Activated CD4-positive, CD25-positive, alpha-beta regulatory T cell (primary cell): ENCODE results near the gene GNRHR.
"Not testable (repeated sequence)": the region's sequence is repeated elsewhere in the genome, so short reads cannot be mapped to it uniquely, and the experiment has no call there.

ENCODE experiments used
- DNase-seq, 4 experiments: peaks; one replicate each; lab custom pipeline; 2025; lab: John Stamatoyannopoulos, UW

The GNRHR gene, protein sequence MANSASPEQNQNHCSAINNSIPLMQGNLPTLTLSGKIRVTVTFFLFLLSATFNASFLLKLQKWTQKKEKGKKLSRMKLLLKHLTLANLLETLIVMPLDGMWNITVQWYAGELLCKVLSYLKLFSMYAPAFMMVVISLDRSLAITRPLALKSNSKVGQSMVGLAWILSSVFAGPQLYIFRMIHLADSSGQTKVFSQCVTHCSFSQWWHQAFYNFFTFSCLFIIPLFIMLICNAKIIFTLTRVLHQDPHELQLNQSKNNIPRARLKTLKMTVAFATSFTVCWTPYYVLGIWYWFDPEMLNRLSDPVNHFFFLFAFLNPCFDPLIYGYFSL

DNA sequence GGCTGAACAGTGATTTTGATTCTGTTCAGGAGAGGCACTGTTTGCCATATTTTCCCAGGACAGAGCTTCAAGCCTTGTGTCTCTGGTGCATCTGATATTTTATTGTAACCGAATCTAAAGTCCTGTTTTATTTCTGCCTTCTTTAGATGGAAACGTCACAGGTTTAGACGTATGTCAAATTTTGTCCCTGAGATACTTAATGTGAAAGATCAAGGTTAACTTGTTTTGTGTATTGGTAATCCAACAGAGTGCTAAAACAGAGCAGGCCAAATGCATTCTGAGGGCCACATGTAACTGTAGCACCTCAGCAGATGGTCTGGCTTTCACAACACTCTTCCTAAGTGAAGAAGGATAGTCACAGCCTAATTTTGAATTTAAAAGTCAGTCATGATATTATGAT is at the start of gene GNRHR:
GNRHR (minus strand) TSS at position 101 of the 400 bp plus-strand sequence; CDS start at position 48, 53 bp downstream.
- no peak for DNase-seq

DNA sequence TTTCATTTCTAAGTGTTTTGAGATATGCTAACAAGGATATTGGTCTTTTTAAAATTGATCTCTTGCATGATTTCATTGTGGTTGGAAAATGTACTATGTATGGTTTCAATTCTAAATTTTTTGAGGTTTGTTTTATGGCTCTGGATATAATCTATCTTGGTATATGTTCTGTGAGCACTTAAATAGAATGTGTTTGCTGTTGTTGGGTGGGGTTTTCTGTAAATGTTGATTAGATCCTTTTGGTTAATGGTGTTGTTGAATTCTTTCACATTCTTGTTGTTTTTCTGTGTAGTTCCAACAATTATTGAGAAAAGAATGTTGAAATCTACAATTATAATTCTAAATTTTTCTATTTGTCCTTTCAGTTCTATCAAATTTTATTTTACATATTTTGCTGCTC is 42.6 kb upstream of the GNRHR start:
- DNase-seq = no peak

DNA sequence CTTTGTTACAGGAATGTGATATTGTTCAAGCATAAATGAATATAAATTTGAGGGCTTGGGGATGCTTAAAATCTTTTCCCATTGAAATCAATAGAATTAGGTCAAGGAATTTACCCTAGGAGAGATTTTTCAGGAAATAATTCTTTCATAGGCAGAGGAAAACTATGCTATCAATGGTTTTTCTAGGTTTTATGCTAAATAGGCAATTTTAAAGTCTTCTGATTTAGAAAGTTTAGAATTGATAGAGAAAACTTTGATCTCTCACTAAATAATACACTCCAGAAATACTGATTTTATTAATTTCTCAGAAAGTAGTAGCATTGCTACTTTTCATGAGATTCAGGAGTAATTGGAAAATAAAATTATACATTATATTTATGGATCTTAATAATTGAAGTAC is 36.5 kb upstream of the GNRHR start:
- no peak for DNase-seq

DNA sequence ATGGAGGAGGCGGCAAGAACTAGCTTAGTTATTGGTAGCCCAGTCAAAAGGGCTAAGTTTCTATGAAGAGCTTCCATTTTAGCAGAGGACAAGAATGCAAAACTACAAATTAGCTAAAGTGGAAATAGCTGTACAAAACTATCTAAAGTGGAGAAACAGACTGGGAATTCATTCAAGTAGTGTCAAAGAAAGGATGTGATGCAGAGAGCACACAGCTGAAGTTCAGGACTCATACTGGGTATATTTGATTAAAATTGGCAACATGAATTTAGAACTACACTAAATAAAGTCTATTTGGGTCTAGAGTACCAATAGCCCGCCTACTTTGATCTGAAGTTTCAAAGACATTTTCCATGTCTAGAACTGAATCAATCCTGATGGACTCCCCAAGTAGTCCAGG is 33.1 kb upstream of the GNRHR start:
- no peak for DNase-seq

DNA sequence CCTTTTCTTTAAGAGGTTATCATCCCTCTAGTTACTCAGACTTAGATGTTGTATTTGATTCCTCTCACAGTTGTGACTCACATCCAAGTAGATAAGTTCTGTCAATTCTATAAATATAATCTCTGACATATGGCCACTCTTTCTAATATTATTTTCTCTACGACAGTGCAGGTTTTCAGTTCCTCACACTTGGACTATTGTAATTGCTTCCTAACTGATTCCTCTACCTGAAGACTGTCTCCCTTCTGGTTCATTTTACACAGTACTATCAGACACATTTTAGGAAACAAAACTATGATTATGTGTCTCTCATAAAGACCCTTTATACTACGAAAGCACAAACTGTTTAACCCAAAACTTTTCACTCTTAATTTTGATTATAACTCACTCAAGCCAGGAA is 31.3 kb upstream of the GNRHR start:
- no peak for DNase-seq

DNA sequence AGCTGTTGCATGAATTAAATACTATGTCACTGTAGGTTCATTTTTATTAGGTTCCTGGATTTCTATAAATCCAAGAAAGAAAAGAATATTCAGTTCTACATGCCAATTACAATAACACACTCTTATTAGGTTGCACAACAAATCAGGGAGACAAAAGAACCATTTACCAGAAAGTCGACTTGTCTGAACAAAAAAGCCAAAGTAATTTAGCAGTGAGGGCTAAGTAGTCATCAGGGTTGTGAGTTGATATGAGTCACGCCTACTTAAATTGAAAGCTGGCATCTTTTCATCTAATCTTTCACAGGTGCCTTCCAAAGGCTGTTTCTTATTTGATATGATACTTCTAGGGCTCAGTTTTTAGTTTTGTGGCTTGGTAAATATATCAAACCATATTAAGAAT is 25.4 kb upstream of the GNRHR start:
- no peak for DNase-seq

DNA sequence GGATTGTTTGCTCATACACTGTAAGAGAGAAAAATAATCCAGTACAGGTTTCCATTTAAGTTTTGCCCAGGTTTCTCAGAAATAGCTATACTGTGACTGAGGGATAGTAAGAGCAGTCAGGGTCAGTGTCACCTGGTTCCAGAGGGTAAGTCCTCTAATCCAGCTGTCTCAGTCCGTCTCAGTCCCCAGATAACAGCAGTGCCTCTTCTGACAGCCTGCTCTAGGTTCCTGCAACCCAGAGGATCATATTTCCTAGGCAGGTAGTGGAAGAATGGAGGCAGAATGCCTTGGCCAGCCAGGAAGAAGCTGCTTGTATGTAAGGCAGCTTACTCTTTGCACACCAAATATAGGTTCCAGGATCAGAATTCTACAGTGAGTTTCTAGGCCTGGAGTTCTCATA is 22.6 kb upstream of the GNRHR start:
- no peak for DNase-seq

DNA sequence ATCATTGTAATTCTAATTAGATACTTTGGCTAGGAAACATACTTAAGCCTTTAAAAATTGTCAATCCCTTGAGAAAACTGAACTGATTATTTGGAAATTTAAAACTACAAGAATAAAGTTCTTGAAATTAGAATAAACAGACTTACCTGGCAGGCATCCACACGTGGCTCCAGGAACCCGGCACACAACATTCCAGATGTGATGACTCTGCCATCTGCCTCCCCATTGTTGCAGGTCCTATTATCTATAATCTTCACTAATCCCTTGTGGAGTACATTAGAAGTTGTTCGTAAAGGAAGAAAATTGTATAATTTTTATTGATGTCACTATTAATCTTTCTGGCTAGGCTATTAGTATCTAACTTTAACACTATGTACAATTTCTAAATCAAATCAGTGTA is 16.2 kb upstream of the GNRHR start:
- DNase-seq = no peak

DNA sequence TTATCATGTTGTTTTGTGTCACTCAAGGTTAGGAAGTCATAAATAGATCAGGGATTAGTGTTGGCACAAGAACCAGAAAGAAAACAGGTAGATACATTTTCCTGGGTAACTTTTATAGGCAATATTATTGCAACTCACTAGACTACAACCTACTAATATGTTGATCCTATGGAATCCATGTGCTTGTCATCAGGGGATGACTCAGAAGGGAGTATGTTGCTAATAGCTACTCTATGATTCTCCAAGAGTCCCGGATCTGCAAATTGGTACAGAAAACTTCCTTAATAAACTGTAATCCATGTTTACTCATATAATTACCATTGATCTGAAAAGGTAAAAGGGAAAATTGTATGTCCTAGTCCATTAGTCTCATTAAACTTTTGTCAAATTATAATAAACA is 11.7 kb upstream of the GNRHR start:
- no peak for DNase-seq

DNA sequence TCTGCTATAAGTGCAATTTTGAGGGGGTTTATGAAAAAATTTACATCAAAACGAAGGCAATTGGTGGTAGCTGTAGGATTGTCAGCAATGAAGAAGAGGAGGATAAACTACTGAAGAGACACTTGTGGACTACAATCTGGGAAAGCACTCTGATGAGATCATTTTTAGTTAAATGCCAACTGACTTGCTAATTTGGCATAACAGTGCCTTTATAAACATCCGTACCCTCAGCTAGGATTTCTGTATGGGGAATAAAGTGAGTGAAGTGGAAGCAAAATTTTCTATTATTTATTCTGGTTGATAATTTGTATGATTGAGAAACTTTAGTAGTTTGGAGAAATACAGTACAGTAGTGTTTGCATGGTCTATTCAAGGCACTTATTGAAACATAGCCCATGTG is 11.2 kb upstream of the GNRHR start:
- no peak for DNase-seq

DNA sequence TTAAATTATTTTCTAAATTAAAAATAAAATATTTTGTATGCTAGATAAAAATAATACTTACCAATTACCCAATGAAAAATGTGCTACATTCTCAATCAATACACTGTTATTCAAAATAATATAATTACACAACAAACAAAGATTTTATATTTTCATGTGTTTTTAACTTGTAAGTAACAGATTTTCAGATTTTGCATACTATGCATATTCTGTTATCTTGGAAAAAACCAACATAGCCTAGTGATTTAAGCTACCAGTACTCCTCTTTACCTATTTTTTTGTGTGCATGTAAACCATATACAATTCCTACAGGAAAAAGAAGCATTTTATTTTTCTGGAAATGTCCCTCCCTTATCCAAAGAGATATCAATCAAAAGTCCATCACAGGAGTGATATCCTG is 10.0 kb upstream of the GNRHR start:
- no peak for DNase-seq

DNA sequence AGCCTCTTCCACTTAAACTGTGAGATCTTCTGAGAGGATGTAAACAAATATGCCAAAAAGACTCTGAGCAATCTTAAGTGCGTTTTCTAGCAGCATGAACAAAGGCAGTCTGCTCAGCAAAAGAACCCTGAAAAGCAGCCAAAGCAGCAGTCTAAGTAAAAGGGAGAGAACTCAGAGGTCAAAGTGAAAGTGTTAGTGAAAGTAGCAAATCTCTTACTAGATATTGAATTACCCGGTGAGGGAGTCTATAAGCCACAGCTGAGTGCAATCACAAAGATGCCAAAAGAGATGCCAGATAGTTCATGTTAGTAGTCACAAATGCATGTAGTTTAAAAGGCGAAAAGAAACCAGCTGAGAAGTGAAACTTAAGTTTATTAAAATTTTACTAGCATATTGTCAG is 7.9 kb upstream of the GNRHR start:
- no peak for DNase-seq

DNA sequence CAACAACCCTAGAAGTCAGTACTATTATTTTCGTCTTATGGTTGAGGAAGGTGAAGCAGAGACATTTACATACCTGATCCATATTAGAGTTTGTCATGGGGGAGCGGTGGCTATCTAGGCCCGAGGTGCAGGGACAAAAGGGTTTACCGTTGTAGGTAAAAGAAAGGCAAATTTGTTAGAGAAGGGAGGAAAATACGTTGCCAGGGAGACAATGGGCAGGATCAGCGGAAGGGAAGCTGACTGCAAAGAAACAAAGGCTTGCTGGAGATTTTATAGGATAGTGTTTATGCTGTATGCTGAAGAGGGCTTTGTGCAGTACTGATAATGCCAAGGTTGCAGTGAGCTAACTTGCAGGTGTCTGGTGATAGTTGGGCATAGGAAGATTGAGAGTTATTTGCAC is 2.8 kb upstream of the GNRHR start:
- not testable (repeated sequence) for DNase-seq

DNA sequence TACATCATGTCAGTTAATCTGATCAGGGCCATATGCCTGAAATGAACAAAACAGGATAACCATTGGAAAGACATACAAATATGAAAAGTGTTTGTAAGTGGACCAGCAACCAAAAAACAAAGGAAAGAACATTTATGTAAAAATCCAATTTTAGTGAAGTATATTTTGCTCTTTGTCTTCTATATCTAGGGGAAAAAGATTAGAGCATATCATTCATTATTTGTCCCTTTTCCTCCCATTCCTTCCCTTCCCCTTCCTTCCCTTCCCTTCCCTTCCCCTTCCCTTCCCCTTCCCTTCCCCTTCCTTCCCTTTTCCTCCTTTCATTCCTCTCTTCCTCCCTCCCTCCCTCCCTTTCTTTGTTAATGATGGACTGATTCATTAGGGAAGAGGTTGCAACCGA is 1.8 kb upstream of the GNRHR start:
- no peak for DNase-seq

DNA sequence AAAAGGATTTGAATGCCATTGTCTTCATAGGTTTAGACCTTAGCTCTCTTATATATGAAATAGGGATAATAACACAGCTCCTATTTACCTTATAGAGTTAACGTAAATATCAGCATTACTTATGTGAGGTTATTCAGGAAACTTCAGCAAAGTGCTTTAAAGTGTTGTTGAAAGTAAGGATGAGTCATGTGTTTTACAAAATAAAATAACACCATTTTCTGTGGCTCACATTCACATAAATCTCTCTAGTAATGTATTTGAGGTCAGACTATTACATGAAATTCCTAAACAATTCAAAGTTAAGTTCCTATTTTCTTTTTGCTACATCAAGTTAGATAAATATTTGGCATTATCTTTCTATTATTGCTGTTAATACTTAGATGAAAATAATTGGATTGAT is 2.9 kb downstream of the GNRHR start:
- DNase-seq = no peak

DNA sequence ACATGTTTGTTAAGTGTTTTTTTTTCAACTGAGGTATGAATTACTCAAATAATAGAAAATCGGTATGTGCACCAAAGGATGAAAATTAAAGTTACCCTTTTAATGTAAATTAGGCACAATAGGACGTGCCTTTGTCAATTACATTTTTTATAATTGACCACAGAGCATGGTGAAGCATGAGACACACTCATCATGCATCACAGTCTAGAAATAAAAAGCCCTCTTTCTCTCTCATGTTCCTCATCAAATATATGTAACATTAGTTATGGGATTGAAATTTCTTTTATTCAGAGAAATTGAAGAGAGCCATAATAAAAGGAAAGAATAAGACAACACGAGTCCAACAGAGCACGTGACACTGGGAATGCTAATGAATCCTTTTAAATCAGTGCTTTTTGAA is 3.5 kb downstream of the GNRHR start:
- DNase-seq = no peak

DNA sequence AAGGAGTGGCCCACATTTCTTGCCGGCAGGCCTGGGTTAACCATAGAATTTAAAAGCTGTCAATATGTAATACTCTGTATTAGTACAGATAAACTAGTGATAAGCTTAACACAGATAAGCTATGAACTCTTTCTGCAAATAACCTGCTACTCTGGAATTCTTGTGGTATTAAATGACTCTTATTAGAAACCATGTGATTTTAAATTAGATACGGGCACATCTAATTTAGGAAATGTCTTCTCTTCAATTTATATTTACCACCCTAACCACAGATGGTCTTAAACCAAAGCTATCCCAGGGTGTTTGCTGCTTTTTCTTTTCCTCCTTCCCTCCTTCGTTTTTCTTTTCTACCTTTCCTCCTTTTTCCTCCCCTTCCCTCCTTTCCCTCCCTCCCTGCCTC is 4.9 kb downstream of the GNRHR start:
- DNase-seq = no peak

DNA sequence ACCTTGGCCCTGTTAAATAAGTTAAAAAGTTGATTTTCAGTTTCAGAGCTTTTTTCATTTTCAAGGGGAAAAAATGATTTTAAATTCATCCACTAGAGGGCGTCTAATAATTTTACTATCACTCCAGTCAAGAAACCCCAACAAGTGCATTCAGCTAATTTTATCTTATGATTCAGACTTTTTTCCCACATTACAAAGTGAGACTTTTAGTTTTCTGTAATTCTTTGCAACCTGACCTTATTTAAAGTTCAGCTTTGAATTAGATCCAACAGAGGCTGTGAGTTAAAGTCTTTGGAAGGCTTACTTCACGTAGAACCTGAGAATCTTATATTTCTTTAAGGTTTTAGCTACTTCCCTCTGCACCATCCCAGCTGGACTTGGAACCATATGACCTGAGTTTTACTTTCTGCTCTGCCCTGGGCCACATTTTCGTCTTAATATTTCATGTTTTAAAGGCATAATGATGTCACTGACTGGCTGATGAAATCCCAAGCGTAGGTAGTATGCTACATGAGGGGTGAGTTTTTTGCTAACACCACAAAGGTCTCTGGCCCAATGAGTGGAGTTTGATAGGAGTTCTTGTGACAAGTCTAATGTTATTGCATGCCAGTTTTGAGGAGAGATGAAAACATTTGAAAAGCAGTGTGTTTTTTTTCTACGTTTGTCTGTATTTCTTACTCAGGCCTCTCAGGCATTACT is 7.2 kb downstream of the GNRHR start:
- DNase-seq = no peak

DNA sequence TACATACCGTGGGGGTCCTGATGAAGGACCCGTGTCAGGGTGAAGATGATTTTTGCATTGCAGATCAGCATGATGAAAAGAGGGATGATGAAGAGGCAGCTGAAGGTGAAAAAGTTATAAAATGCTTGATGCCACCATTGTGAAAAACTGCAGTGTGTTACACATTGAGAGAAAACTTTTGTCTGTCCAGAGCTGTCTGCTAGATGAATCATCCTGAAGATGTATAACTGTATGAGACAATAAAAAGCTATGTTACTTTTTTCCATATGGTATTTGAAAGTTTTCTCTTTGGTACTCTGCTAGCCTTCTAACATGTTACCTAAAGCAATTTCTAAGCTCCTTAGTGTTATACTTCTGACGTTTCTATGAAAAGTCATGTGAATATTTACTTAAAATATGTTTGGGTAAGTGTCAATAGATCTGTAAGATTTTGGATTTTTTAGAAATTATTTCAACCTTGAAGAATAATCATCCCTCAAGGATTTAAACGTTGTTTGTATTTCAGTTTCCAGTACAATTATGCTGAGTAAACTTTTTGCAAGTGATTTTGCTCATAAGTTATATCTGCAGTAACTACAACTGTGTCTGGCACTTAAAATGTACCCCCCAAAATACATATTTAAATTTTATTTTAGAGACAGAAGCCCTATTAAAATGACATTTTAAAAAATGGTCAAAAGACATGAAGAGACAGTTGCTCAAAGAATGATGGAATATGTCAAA is 9.5 kb downstream of the GNRHR start:
- no peak for DNase-seq

DNA sequence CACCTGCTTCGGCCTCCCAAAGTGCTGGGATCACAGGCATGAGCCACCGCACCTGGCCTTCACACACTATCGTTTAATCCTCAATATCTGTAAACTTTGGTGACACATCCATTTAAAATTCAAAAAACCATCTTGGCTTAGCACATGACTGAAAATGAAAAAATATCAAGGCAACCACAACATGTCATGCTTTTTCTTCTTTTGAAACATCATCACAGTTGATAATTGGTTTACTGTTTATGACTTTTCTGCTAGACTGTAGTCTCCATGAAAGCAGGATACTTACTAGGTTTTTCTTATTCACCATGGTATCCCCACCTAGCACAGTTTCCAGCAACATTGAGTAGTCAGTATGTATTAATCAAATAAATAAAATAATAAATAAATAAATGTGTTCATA is 11.0 kb downstream of the GNRHR start:
- DNase-seq = no peak

DNA sequence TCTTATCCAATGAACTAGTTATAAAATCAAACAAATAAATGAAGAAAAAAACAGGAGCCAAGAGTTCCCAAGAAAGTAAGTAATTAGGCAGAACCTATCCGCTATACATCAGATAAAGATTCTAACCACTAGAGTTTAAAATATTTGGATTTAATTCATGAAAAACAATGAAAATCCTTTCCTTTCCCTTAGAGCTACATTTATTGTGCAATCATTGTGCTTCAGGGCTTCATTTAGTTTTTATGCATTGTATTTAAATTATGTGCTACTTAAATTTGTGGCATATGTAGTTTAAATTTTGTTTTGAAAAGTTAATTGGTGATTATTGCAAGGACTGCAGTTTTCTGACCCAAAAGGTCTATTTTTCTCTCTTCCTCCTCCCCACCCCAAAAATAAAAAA is 17.9 kb downstream of the GNRHR start:
- DNase-seq = no peak

DNA sequence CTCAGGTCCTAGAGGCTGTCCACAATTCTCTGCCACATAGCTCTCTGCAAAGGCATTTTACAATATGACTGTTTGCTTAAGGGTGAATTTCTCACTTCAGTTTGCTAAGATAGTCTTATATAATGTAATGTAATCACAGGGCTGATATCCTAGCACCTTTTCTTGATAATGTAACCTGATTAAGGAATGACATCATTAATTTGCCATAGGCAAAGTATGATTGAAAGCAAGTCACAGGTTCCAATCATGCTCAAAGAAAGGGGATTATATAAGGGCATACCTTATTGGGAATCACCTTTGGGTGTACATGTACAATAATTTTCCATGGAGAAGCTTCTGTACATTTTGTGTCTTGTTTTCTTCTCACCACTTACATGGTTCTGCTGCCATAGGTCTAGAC is 18.9 kb downstream of the GNRHR start:
- no peak for DNase-seq

DNA sequence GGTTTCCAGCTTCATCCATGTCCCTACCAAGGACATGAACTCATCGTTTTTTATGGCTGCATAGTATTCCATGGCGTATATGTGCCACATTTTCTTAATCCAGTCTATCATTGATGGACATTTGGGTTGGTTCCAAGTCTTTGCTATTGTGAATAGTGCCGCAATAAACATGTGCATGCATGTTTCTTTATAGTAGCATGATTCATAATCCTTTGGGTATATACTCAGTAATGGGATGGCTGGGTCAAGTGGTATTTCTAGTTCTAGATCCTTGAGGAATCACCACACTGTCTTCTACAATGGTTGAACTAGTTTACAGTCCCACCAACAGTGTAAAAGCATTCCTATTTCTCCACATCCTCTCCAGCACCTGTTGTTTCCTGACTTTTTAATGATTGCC is 23.7 kb downstream of the GNRHR start:
- not testable (repeated sequence) for DNase-seq
